ENCODE data around the gene CLIP1.

The CLIP1 gene

GRCh38 chr12:122459211-122459610 is 36.7 kb upstream of the CLIP1 start:
- Histone ChIP-seq H3K4me3 (replicated peaks; ENCODE audit: insufficient read depth, low read length) (no peak overlapping the region), H3K27me3 (ENCODE audit: insufficient read depth, poor library complexity, severe bottlenecking) (no peaks in the 10 kb centered on the region), H3K27ac (replicated peaks) (no peak overlapping the region)
- TF ChIP-seq CTCF (IDR thresholded peaks at IDR 0.05; ENCODE audit: insufficient read depth, low read length), result no peak
- TF ChIP-seq POLR2AphosphoS5 (IDR thresholded peaks at IDR 0.05; ENCODE audit: low read depth), result no peak
- TF ChIP-seq REST (IDR thresholded peaks at IDR 0.05; ENCODE audit: insufficient replicate concordance, low read depth), result no peak
- TF ChIP-seq SPI1 (IDR thresholded peaks at IDR 0.05; ENCODE audit: borderline replicate concordance, low read depth), result no peak
- no peak for TF ChIP-seq GABPA (IDR thresholded peaks at IDR 0.05; ENCODE audit: low read depth)
- no peak for DNase-seq (ENCODE audit: low read depth in 1 of 2, low spot score in 1 of 2)

- Histone ChIP-seq H3K27ac (replicated peaks) (no peak overlapping the region), H3K4me3 (replicated peaks; ENCODE audit: insufficient read depth, low read length) (no peak overlapping the region), H3K27me3 (ENCODE audit: insufficient read depth, poor library complexity, severe bottlenecking) (no peaks in the 10 kb centered on the region)
- no peak for TF ChIP-seq REST (IDR thresholded peaks at IDR 0.05; ENCODE audit: insufficient replicate concordance, low read depth)
- TF ChIP-seq GABPA (IDR thresholded peaks at IDR 0.05; ENCODE audit: low read depth), result no peak
- TF ChIP-seq CTCF (IDR thresholded peaks at IDR 0.05; ENCODE audit: insufficient read depth, low read length), result no peak
- TF ChIP-seq POLR2AphosphoS5 (IDR thresholded peaks at IDR 0.05; ENCODE audit: low read depth), result no peak
- TF ChIP-seq SPI1 (IDR thresholded peaks at IDR 0.05; ENCODE audit: borderline replicate concordance, low read depth), result no peak
- DNase-seq (ENCODE audit: low read depth in 1 of 2, low spot score in 1 of 2), result no peak
Measured at GRCh38 chr12:122458105-122459035, 35.9 kb upstream of the CLIP1 start.

GRCh38 chr12:122457627-122458026 is 35.2 kb upstream of the CLIP1 start:
- Histone ChIP-seq H3K4me3 (replicated peaks; ENCODE audit: insufficient read depth, low read length) (no peak overlapping the region), H3K27ac (replicated peaks) (no peak overlapping the region), H3K27me3 (ENCODE audit: insufficient read depth, poor library complexity, severe bottlenecking) (no peaks in the 10 kb centered on the region)
- no peak for TF ChIP-seq REST (IDR thresholded peaks at IDR 0.05; ENCODE audit: insufficient replicate concordance, low read depth)
- no peak for TF ChIP-seq POLR2AphosphoS5 (IDR thresholded peaks at IDR 0.05; ENCODE audit: low read depth)
- no peak for DNase-seq (ENCODE audit: low read depth in 1 of 2, low spot score in 1 of 2)
